Right lobe of liver (tissue), 6 donors: Measurements from ENCODE around the gene SH3BGRL3. TPM values are rescaled to one million over a fixed set of nuclear protein-coding genes. Genes with fewer than 3 reads are reported as not detected.

Experiments
- ATAC-seq, 4 donors: fragments of 200-7000 bp; cut with Tn5 transposase; one replicate each; pipeline ENCODE4 v1.9.1; 2020; ENCODE audit warnings: mild to moderate bottlenecking in 4 of 4, moderate library complexity in 4 of 4
- DNase-seq, 3 donors: peaks; one replicate each; pipeline ENCODE4 v3.0.0-alpha.2; 2020
- H3K27ac ChIP-seq, 3 donors: fragments of 200-600 bp; one replicate each; pipeline ENCODE4 v1.8.0; 2022
- H3K27me3 ChIP-seq, 2 donors: fragments of 200-600 bp; one replicate each; pipeline ENCODE4 v1.8.0; 2022
- H3K36me3 ChIP-seq, 4 donors: fragments of 200-600 bp; sonication (generic) in 1 of 4; one replicate each; pipeline versions ENCODE4 v1.5.1 to v1.8.0; 2017 to 2022; ENCODE audit warnings: control low read depth in 1 of 4
- H3K4me1 ChIP-seq, 4 donors: fragments of 200-600 bp; sonication (generic) in 1 of 4; one replicate each; pipeline versions ENCODE4 v1.5.1 to v1.8.0; 2017 to 2022; ENCODE audit warnings: control low read depth in 1 of 4
- H3K4me3 ChIP-seq, 3 donors: fragments of 200-600 bp; one replicate each; pipeline ENCODE4 v1.8.0; 2022
- H3K9me3 ChIP-seq, 4 donors: fragments of 200-600 bp; sonication (generic) in 1 of 4; one replicate each; pipeline versions ENCODE4 v1.5.1 to v1.8.0; 2017 to 2022; ENCODE audit warnings: control low read depth in 1 of 4
- POLR2A ChIP-seq: fragments of 450-650 bp; IDR thresholded peaks from one replicate; pipeline ENCODE4 v1.6.1; 2017; ENCODE audit warnings: antibody characterized with exemption, mild to moderate bottlenecking
- WGBS: methylation state at CpG from one replicate; pipeline ENCODE4 v1.1.6; 2018; ENCODE audit warnings: low coverage, low lambda C conversion rate; ENCODE audit not compliant: insufficient coverage; ENCODE audit errors: missing lambda C conversion rate; 5-methylcytosine and 5-hydroxymethylcytosine counted together
- intact Hi-C, 2 donors: fragments of 100-400 bp; cut with DNase I; formaldehyde crosslinking; loops; one replicate each; pipeline versions ENCODE4 v1.11.2 to v1.14.1; 2022
- total RNA-seq, 6 experiments: library from RNA; depleted of rRNA in 2 of 6; stranded (reverse); fragments of >200 nt in 2 of 6; fragmentation: NEBNext Ultra II Directional in 3 of 6; extraction: Animal tissue kit (Norgen Biotek cat#: 25700) in 3 of 6; gene quantifications; one replicate each; pipeline versions ENCODE4 v1.1.0 to v1.2.4, GENCODE V29; 2016 to 2023
- TF ChIP-seq, protein P1 (sequence below), 4 donors: fragments of 200-600 bp in 3 of 4; fragments of 450-650 bp in 1 of 4; IDR thresholded peaks; one replicate each; pipeline versions ENCODE4 v1.5.1 to v1.8.0; 2016 to 2022; ENCODE audit warnings: antibody characterized with exemption in 4 of 4, mild to moderate bottlenecking in 2 of 4
- donor health status: DM: no; HTN: yes; CAD: no.
- donor health status: DM: no; HTN: no; CAD: no.
- donor health status: DM: no; HTN: no; CAD: no.
- donor health status: DM: no; HTN: yes; CAD: no.
- donor health status: DM: no; HTN: yes; CAD: no.

The SH3BGRL3 gene
- total RNA-seq, 6 experiments from 2014 or later, result 26.3 to 61.8 (median 34.9) TPM

DNA sequence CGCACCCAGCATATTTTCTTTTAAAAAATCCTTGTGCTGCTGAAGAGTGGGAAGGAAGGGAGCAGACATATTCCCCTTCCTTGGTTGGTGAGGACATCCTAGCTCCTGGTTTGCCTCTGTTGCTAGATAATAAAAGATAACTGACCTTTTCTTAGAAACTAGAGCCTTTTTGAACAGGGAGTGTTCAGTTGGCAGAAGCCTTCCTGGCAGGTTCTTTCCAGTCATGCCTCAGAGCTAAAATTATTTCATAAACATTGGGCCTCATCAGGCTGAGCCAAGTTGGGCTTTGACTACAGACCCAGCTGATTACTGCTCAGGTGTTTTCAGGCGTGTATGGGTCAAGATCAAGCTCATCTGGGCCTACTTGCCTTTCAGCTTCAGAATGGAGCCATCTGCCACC is 22.7 kb upstream of the SH3BGRL3 start:
- no peak overlapping the region for H3K27ac ChIP-seq
- 100% methylated on average over 2 of the region's 2 CpGs for WGBS
- peaks cover 0 to 57% (median 8%) of the 10 kb centered on the region in 4 donors for H3K36me3 ChIP-seq
- ATAC-seq (no peak), DNase-seq (no peak)
- intact Hi-C loops, result no loop called here
- no peak for TF ChIP-seq POLR2A
- TF ChIP-seq, protein P1, sequence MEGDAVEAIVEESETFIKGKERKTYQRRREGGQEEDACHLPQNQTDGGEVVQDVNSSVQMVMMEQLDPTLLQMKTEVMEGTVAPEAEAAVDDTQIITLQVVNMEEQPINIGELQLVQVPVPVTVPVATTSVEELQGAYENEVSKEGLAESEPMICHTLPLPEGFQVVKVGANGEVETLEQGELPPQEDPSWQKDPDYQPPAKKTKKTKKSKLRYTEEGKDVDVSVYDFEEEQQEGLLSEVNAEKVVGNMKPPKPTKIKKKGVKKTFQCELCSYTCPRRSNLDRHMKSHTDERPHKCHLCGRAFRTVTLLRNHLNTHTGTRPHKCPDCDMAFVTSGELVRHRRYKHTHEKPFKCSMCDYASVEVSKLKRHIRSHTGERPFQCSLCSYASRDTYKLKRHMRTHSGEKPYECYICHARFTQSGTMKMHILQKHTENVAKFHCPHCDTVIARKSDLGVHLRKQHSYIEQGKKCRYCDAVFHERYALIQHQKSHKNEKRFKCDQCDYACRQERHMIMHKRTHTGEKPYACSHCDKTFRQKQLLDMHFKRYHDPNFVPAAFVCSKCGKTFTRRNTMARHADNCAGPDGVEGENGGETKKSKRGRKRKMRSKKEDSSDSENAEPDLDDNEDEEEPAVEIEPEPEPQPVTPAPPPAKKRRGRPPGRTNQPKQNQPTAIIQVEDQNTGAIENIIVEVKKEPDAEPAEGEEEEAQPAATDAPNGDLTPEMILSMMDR (IDR thresholded peaks at IDR 0.05), result no peak
- H3K27me3 ChIP-seq, result no peaks in the 10 kb centered on the region
- no peaks in the 10 kb centered on the region for H3K9me3 ChIP-seq
- no peaks in the 10 kb centered on the region for H3K4me1 ChIP-seq
- H3K4me3 ChIP-seq, result no peak overlapping the region

DNA sequence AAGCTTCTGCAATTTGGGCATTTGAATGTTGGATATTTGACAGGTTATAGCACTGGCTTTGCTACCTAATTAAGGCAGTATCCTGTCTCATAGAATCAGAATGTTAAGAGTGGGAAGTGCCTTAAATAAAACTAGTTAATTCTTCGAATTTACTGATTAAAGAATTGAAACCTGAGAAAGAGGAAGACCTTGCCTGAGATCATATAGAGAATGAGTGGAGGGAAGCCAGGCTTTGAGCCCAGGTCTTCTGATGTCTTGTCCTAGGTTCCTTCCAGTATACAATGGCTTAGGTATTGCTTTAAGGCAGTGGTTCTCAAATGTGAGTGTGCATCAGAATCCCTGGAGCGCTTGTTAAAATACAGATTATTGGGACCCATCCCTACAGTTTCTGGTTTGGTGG is 20.9 kb upstream of the SH3BGRL3 start:
- H3K36me3 ChIP-seq, result peaks cover 0 to 68% (median 9%) of the 10 kb centered on the region in 4 donors
- DNase-seq, result no peak
- H3K4me3 ChIP-seq, result no peak overlapping the region
- no peaks in the 10 kb centered on the region for H3K9me3 ChIP-seq
- no peaks in the 10 kb centered on the region for H3K27me3 ChIP-seq
- no peak for ATAC-seq
- H3K4me1 ChIP-seq, result no peaks in the 10 kb centered on the region
- H3K27ac ChIP-seq, result no peak overlapping the region
- TF ChIP-seq, protein P1 (IDR thresholded peaks at IDR 0.05), result no peak
- no peak for TF ChIP-seq POLR2A
- intact Hi-C loops, result no loop called here
- WGBS, result 60% methylated on average over 1 of the region's 2 CpGs

DNA sequence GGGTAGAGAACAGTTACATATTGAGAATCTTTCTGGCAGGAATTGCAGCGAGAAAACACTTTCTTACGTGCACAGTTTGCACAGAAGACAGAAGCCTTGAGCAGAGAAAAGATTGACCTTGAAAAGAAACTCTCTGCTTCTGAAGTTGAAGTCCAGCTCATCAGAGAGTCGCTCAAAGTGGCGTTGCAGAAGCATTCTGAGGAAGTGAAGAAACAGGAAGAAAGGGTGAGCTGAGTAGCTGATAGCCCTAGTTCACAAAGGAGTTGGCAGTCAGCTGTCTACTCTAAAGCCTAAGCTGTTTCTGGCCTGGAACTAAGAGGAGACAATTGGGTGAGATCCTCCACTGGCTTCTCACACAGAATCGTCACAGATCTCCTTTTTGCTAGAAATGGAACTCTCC is 20.3 kb upstream of the SH3BGRL3 start:
- no peaks in the 10 kb centered on the region for H3K9me3 ChIP-seq
- intact Hi-C loops, result no loop called here
- ATAC-seq, result peak in 3 of 4 donors; percentile 42 to 69 (median 64)
- 79% methylated on average over 5 of the region's 5 CpGs for WGBS
- peaks cover 0 to 73% (median 9%) of the 10 kb centered on the region in 4 donors for H3K36me3 ChIP-seq
- no peak overlapping the region for H3K4me3 ChIP-seq
- no peaks in the 10 kb centered on the region for H3K4me1 ChIP-seq
- DNase-seq, result no peak
- no peak for TF ChIP-seq POLR2A
- TF ChIP-seq, protein P1 (IDR thresholded peaks at IDR 0.05), result no peak
- H3K27me3 ChIP-seq, result no peaks in the 10 kb centered on the region
- no peak overlapping the region for H3K27ac ChIP-seq

DNA sequence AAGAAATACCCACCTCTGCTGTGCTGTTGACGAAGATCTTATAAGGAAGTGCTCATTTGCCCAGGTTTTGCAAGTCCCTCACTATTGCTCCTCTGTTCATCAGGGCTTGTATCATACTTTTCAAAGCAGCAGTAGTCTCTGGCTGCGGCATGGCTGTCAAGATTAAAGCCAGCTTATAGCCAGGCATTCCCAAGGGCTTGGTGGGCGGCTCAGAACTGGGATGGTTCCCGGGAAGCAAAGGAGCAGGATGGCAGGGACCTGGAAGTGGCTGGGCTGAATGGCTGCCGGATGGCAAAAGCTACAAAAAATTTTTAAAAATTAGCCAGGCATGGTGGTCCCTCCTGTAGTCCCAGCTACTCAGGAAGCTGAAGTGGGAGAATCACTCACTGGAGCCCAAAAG is 16.7 kb upstream of the SH3BGRL3 start:
- Histone ChIP-seq H3K36me3 (peaks cover 0 to 49% (median 5%) of the 10 kb centered on the region in 4 donors), H3K27ac (no peak overlapping the region), H3K9me3 (no peaks in the 10 kb centered on the region), H3K4me3 (no peak overlapping the region), H3K4me1 (no peaks in the 10 kb centered on the region), H3K27me3 (no peaks in the 10 kb centered on the region)
- TF ChIP-seq POLR2A, result no peak
- TF ChIP-seq, protein P1 (IDR thresholded peaks at IDR 0.05), result no peak
- ATAC-seq (no peak), DNase-seq (no peak)
- intact Hi-C loops, result no loop called here
- 89% methylated on average over 5 of the region's 5 CpGs for WGBS

DNA sequence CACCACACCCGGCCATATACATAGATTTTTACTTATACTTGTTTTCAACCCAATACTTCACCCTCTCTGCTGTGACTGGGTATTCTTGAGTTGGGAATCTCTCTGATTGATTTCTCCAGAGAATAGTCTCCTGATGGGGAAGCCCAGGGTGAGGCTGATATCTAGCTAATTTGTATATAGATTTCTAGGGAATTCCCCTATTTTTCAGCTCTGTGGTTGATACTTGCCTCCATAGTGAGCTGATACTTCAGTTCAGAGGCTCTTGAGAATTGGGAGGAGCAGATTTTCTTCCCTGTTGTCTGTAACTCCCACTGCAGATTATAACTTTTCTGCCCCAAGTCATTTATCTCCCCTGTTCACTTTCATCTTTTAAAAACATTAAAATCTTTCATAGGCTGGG is 14.5 kb upstream of the SH3BGRL3 start:
- no peak for ATAC-seq
- WGBS, result 100% methylated on average over 1 of the region's 1 CpG
- no peak for DNase-seq
- no peaks in the 10 kb centered on the region for H3K27me3 ChIP-seq
- intact Hi-C loops, result no loop called here
- no peaks in the 10 kb centered on the region for H3K4me1 ChIP-seq
- H3K9me3 ChIP-seq, result no peaks in the 10 kb centered on the region
- H3K4me3 ChIP-seq, result no peak overlapping the region
- peaks cover 0 to 42% (median 7%) of the 10 kb centered on the region in 4 donors for H3K36me3 ChIP-seq
- H3K27ac ChIP-seq, result no peak overlapping the region
- TF ChIP-seq, protein P1 (IDR thresholded peaks at IDR 0.05), result no peak
- no peak for TF ChIP-seq POLR2A
